H1 (cell line): Measurements from ENCODE around the gene MIS18A. TPM values are rescaled to one million over a fixed set of nuclear protein-coding genes. Genes with fewer than 3 reads are reported as not detected.

ENCODE experiments used
- ZNF274 ChIP-seq: IDR thresholded peaks from 2 replicates; pipeline ENCODE4 v1.7.0; 2012; ENCODE audit warnings: low read length, borderline replicate concordance; ENCODE audit errors: extremely low read depth
- polyA plus RNA-seq, 7 experiments: library from polyadenylated mRNA; depleted of rRNA in 3 of 7; stranded (reverse) in 5 of 7; unstranded in 2 of 7; fragments of >200 nt in 5 of 7; fragments of 200-250 nt in 2 of 7; gene quantifications; 1 replicate in 5 of 7; 2 replicates in 1 of 7; 4 replicates in 1 of 7; pipeline versions ENCODE4 v1.2.1 to v1.2.3, GENCODE V29; 2011 to 2013; ENCODE audit warnings: missing spikeins in 2 of 7, mixed read lengths in 2 of 7
- total RNA-seq: library from RNA; stranded (reverse); fragmentation: NEBNext Ultra II Directional; extraction: Animal tissue kit (Norgen Biotek cat#: 25700); gene quantifications from 2 replicates; pipeline ENCODE4 v1.2.1, GENCODE V29; 2021
- TF ChIP-seq, protein P1 (sequence below): fragments of 300-600 bp; sonication (generic); IDR thresholded peaks from 2 replicates; pipeline ENCODE4 v1.7.1; 2012; ENCODE audit warnings: low read length, moderate library complexity, mild to moderate bottlenecking, inconsistent platforms; ENCODE audit not compliant: insufficient replicate concordance

The MIS18A gene
- total and polyA plus RNA-seq, 2 of the 8 experiments (the other 6 are each of a cell fraction or from before 2014, with no cell fraction given), result 28.9 to 53.0 TPM

- TF ChIP-seq, protein P1, sequence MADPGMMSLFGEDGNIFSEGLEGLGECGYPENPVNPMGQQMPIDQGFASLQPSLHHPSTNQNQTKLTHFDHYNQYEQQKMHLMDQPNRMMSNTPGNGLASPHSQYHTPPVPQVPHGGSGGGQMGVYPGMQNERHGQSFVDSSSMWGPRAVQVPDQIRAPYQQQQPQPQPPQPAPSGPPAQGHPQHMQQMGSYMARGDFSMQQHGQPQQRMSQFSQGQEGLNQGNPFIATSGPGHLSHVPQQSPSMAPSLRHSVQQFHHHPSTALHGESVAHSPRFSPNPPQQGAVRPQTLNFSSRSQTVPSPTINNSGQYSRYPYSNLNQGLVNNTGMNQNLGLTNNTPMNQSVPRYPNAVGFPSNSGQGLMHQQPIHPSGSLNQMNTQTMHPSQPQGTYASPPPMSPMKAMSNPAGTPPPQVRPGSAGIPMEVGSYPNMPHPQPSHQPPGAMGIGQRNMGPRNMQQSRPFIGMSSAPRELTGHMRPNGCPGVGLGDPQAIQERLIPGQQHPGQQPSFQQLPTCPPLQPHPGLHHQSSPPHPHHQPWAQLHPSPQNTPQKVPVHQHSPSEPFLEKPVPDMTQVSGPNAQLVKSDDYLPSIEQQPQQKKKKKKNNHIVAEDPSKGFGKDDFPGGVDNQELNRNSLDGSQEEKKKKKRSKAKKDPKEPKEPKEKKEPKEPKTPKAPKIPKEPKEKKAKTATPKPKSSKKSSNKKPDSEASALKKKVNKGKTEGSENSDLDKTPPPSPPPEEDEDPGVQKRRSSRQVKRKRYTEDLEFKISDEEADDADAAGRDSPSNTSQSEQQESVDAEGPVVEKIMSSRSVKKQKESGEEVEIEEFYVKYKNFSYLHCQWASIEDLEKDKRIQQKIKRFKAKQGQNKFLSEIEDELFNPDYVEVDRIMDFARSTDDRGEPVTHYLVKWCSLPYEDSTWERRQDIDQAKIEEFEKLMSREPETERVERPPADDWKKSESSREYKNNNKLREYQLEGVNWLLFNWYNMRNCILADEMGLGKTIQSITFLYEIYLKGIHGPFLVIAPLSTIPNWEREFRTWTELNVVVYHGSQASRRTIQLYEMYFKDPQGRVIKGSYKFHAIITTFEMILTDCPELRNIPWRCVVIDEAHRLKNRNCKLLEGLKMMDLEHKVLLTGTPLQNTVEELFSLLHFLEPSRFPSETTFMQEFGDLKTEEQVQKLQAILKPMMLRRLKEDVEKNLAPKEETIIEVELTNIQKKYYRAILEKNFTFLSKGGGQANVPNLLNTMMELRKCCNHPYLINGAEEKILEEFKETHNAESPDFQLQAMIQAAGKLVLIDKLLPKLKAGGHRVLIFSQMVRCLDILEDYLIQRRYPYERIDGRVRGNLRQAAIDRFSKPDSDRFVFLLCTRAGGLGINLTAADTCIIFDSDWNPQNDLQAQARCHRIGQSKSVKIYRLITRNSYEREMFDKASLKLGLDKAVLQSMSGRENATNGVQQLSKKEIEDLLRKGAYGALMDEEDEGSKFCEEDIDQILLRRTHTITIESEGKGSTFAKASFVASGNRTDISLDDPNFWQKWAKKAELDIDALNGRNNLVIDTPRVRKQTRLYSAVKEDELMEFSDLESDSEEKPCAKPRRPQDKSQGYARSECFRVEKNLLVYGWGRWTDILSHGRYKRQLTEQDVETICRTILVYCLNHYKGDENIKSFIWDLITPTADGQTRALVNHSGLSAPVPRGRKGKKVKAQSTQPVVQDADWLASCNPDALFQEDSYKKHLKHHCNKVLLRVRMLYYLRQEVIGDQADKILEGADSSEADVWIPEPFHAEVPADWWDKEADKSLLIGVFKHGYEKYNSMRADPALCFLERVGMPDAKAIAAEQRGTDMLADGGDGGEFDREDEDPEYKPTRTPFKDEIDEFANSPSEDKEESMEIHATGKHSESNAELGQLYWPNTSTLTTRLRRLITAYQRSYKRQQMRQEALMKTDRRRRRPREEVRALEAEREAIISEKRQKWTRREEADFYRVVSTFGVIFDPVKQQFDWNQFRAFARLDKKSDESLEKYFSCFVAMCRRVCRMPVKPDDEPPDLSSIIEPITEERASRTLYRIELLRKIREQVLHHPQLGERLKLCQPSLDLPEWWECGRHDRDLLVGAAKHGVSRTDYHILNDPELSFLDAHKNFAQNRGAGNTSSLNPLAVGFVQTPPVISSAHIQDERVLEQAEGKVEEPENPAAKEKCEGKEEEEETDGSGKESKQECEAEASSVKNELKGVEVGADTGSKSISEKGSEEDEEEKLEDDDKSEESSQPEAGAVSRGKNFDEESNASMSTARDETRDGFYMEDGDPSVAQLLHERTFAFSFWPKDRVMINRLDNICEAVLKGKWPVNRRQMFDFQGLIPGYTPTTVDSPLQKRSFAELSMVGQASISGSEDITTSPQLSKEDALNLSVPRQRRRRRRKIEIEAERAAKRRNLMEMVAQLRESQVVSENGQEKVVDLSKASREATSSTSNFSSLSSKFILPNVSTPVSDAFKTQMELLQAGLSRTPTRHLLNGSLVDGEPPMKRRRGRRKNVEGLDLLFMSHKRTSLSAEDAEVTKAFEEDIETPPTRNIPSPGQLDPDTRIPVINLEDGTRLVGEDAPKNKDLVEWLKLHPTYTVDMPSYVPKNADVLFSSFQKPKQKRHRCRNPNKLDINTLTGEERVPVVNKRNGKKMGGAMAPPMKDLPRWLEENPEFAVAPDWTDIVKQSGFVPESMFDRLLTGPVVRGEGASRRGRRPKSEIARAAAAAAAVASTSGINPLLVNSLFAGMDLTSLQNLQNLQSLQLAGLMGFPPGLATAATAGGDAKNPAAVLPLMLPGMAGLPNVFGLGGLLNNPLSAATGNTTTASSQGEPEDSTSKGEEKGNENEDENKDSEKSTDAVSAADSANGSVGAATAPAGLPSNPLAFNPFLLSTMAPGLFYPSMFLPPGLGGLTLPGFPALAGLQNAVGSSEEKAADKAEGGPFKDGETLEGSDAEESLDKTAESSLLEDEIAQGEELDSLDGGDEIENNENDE, result no peak
- no peak for TF ChIP-seq ZNF274
Observed at GRCh38 chr21:32233055-32233546, 45.7 kb downstream of the MIS18A start (continued).
